ENCODE data around the gene PLEKHO1.

PLEKHO1 gene

GRCh38 chr1:150176593-150176992, 26.9 kb downstream of the PLEKHO1 start:
- TF ChIP-seq GATA2 (IDR thresholded peaks at IDR 0.05; ENCODE audit: low read depth, low read length) = no peak
- TF ChIP-seq GATA3 (IDR thresholded peaks at IDR 0.05; ENCODE audit: low read depth, low read length) = no peak

- no peak for TF ChIP-seq GATA2 (IDR thresholded peaks at IDR 0.05; ENCODE audit: low read depth, low read length)
- no peak for TF ChIP-seq GATA3 (IDR thresholded peaks at IDR 0.05; ENCODE audit: low read depth, low read length)
Measured at GRCh38 chr1:150178548-150178947, 28.8 kb downstream of the PLEKHO1 start.

GRCh38 chr1:150179867-150180266, 30.2 kb downstream of the PLEKHO1 start:
- no peak for TF ChIP-seq GATA2 (IDR thresholded peaks at IDR 0.05; ENCODE audit: low read depth, low read length)
- no peak for TF ChIP-seq GATA3 (IDR thresholded peaks at IDR 0.05; ENCODE audit: low read depth, low read length)

GRCh38 chr1:150180474-150180873, 30.8 kb downstream of the PLEKHO1 start:
- no peak for TF ChIP-seq GATA2 (IDR thresholded peaks at IDR 0.05; ENCODE audit: low read depth, low read length)
- no peak for TF ChIP-seq GATA3 (IDR thresholded peaks at IDR 0.05; ENCODE audit: low read depth, low read length)

GRCh38 chr1:150182247-150182646, 32.5 kb downstream of the PLEKHO1 start:
- TF ChIP-seq GATA2 (IDR thresholded peaks at IDR 0.05; ENCODE audit: low read depth, low read length) = no peak
- TF ChIP-seq GATA3 (IDR thresholded peaks at IDR 0.05; ENCODE audit: low read depth, low read length) = no peak

GRCh38 chr1:150183061-150183460, 33.3 kb downstream of the PLEKHO1 start:
- TF ChIP-seq GATA2 (IDR thresholded peaks at IDR 0.05; ENCODE audit: low read depth, low read length) (no peak), GATA3 (IDR thresholded peaks at IDR 0.05; ENCODE audit: low read depth, low read length) (no peak)

- TF ChIP-seq GATA2 (IDR thresholded peaks at IDR 0.05; ENCODE audit: low read depth, low read length) (no peak), GATA3 (IDR thresholded peaks at IDR 0.05; ENCODE audit: low read depth, low read length) (no peak)
Measured at GRCh38 chr1:150185481-150185880, 35.8 kb downstream of the PLEKHO1 start.

- no peak for TF ChIP-seq GATA2 (IDR thresholded peaks at IDR 0.05; ENCODE audit: low read depth, low read length)
- TF ChIP-seq GATA3 (IDR thresholded peaks at IDR 0.05; ENCODE audit: low read depth, low read length) = no peak
Measured at GRCh38 chr1:150186789-150187559, 37.3 kb downstream of the PLEKHO1 start.

- no peak for TF ChIP-seq GATA3 (IDR thresholded peaks at IDR 0.05; ENCODE audit: low read depth, low read length)
- TF ChIP-seq GATA2 (IDR thresholded peaks at IDR 0.05; ENCODE audit: low read depth, low read length) = no peak
Measured at GRCh38 chr1:150187560-150187931, 37.8 kb downstream of the PLEKHO1 start.

- TF ChIP-seq GATA2 (IDR thresholded peaks at IDR 0.05; ENCODE audit: low read depth, low read length) (no peak), GATA3 (IDR thresholded peaks at IDR 0.05; ENCODE audit: low read depth, low read length) (no peak)
Measured at GRCh38 chr1:150192012-150192411, 42.3 kb downstream of the PLEKHO1 start.

GRCh38 chr1:150194381-150195031, 44.8 kb downstream of the PLEKHO1 start:
- no peak for TF ChIP-seq GATA3 (IDR thresholded peaks at IDR 0.05; ENCODE audit: low read depth, low read length)
- TF ChIP-seq GATA2 (IDR thresholded peaks at IDR 0.05; ENCODE audit: low read depth, low read length) = no peak

- TF ChIP-seq GATA3 (IDR thresholded peaks at IDR 0.05; ENCODE audit: low read depth, low read length) = no peak
- TF ChIP-seq GATA2 (IDR thresholded peaks at IDR 0.05; ENCODE audit: low read depth, low read length) = no peak
Measured at GRCh38 chr1:150196417-150196816, 46.7 kb downstream of the PLEKHO1 start.

- no peak for TF ChIP-seq GATA3 (IDR thresholded peaks at IDR 0.05; ENCODE audit: low read depth, low read length)
- TF ChIP-seq GATA2 (IDR thresholded peaks at IDR 0.05; ENCODE audit: low read depth, low read length) = no peak
Measured at GRCh38 chr1:150207281-150207971, 57.7 kb downstream of the PLEKHO1 start.

Data from SH-SY5Y (cell line).